ENCODE measurements around the gene SEC24C. TPM values are rescaled to one million over a fixed set of nuclear protein-coding genes. Genes with fewer than 3 reads are reported as not detected.

Gene SEC24C
- total and polyA plus RNA-seq, 2 of the 13 experiments (the other 11 are each of a cell fraction or from before 2014, with no cell fraction given): 63.1 to 66.4 TPM

DNA sequence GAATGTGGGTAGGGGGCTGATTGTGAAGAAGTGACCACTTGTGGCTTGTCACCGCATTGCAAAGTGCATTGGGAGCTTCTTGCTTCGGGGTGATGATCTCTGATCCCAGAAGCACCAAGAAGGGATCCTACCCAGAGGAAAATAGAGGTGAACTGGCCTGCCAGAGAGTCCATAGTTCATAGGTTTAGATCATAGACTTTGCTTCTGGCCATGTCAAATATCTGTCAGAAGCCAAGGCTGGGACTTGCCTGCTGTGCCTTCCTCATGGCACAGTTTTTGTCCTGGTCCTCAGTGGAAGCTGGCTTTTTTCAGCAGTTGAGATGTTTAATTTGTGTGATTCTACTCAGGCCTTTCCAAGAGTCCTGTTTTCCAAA lies 42.3 kb downstream of the SEC24C start (continued):
- TF ChIP-seq ZNF558 (CRISPR knock-in tag; IDR thresholded peaks at IDR 0.05; ENCODE audit: borderline replicate concordance) (no peak), ATAD3A (CRISPR knock-in tag; IDR thresholded peaks at IDR 0.05) (no peak), TARDBP (CRISPR knock-in tag; IDR thresholded peaks at IDR 0.05) (0 out of 2 replicates have a peak, but pooled peaks have one; percentile 28), HDAC2 (CRISPR knock-in tag; IDR thresholded peaks at IDR 0.05) (no peak), NFE2L2 (IDR thresholded peaks at IDR 0.05; ENCODE audit: low read length) (no peak), ZNF598 (CRISPR knock-in tag; IDR thresholded peaks at IDR 0.05; ENCODE audit: borderline replicate concordance) (no peak), HNF4A (CRISPR knock-in tag; IDR thresholded peaks at IDR 0.05) (peak; percentile 88), ZSCAN22 (CRISPR knock-in tag; IDR thresholded peaks at IDR 0.05) (no peak), HBP1 (CRISPR knock-in tag; IDR thresholded peaks at IDR 0.05; ENCODE audit: low read depth) (no peak), ZNF576 (CRISPR knock-in tag; IDR thresholded peaks at IDR 0.05) (no peak), ZNF552 (CRISPR knock-in tag; IDR thresholded peaks at IDR 0.05; ENCODE audit: borderline replicate concordance) (no peak), TCF7L2 (IDR thresholded peaks at IDR 0.05; ENCODE audit: low read depth, low read length) (no peak), POLR2G (IDR thresholded peaks at IDR 0.05; ENCODE audit: low read depth, low read length) (no peak), SCMH1 (CRISPR knock-in tag; IDR thresholded peaks at IDR 0.05; ENCODE audit: borderline replicate concordance) (no peak), KLF15 (CRISPR knock-in tag; IDR thresholded peaks at IDR 0.05; ENCODE audit: borderline replicate concordance) (no peak), NR3C1 (CRISPR knock-in tag; IDR thresholded peaks at IDR 0.05) (no peak), ZBTB1 (CRISPR knock-in tag; IDR thresholded peaks at IDR 0.05; ENCODE audit: borderline replicate concordance) (no peak), BRCA1 (CRISPR knock-in tag; IDR thresholded peaks at IDR 0.05) (no peak), TBL1XR1 (IDR thresholded peaks at IDR 0.05; ENCODE audit: borderline replicate concordance, low read length, partially characterized antibody) (no peak), EHMT2 (IDR thresholded peaks at IDR 0.05; ENCODE audit: borderline replicate concordance, low read depth, low read length) (no peak), REPIN1 (CRISPR knock-in tag; IDR thresholded peaks at IDR 0.05; ENCODE audit: borderline replicate concordance, low read depth) (0 out of 2 replicates have a peak, but pooled peaks have one; percentile 37), RCOR2 (CRISPR knock-in tag; IDR thresholded peaks at IDR 0.05) (no peak), SRY (CRISPR knock-in tag; IDR thresholded peaks at IDR 0.05) (no peak), REXO4 (CRISPR knock-in tag; IDR thresholded peaks at IDR 0.05; ENCODE audit: borderline replicate concordance) (no peak), ZNF331 (CRISPR knock-in tag; IDR thresholded peaks at IDR 0.05) (no peak)
- TF ChIP-seq, protein P1, sequence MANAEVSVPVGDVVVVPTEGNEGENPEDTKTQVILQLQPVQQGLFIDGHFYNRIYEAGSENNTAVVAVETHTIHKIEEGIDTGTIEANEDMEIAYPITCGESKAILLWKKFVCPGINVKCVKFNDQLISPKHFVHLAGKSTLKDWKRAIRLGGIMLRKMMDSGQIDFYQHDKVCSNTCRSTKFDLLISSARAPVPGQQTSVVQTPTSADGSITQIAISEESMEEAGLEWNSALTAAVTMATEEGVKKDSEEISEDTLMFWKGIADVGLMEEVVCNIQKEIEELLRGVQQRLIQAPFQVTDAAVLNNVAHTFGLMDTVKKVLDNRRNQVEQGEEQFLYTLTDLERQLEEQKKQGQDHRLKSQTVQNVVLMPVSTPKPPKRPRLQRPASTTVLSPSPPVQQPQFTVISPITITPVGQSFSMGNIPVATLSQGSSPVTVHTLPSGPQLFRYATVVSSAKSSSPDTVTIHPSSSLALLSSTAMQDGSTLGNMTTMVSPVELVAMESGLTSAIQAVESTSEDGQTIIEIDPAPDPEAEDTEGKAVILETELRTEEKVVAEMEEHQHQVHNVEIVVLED (CRISPR knock-in tag; IDR thresholded peaks at IDR 0.05; ENCODE audit: borderline replicate concordance): no peak
- TF ChIP-seq, protein P2, sequence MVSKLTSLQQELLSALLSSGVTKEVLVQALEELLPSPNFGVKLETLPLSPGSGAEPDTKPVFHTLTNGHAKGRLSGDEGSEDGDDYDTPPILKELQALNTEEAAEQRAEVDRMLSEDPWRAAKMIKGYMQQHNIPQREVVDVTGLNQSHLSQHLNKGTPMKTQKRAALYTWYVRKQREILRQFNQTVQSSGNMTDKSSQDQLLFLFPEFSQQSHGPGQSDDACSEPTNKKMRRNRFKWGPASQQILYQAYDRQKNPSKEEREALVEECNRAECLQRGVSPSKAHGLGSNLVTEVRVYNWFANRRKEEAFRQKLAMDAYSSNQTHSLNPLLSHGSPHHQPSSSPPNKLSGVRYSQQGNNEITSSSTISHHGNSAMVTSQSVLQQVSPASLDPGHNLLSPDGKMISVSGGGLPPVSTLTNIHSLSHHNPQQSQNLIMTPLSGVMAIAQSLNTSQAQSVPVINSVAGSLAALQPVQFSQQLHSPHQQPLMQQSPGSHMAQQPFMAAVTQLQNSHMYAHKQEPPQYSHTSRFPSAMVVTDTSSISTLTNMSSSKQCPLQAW (CRISPR knock-in tag; IDR thresholded peaks at IDR 0.05): no peak; the same call in 1 of the 2 replicates
- TF ChIP-seq, protein P3, sequence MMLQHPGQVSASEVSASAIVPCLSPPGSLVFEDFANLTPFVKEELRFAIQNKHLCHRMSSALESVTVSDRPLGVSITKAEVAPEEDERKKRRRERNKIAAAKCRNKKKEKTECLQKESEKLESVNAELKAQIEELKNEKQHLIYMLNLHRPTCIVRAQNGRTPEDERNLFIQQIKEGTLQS (CRISPR knock-in tag; IDR thresholded peaks at IDR 0.05): no peak

Measured in HepG2 (cell line).